ENCODE measurements around the gene LRRK1.

The LRRK1 gene

GRCh38 chr15:100929641-100930042 lies 10.5 kb downstream of the LRRK1 start:
- FAIRE-seq = no peak
- no peak for DNase-seq (ENCODE audit: insufficient read length)
- TF ChIP-seq TAF1 (IDR thresholded peaks at IDR 0.05; ENCODE audit: borderline replicate concordance, low read depth, low read length) (no peak), POLR2A (IDR thresholded peaks at IDR 0.05; ENCODE audit: low read depth, low read length) (no peak), POLR2AphosphoS5 (IDR thresholded peaks at IDR 0.05; ENCODE audit: low read depth, low read length) (no peak)

GRCh38 chr15:100930306-100930848 lies 11.2 kb downstream of the LRRK1 start:
- TF ChIP-seq TAF1 (IDR thresholded peaks at IDR 0.05; ENCODE audit: borderline replicate concordance, low read depth, low read length) (no peak), POLR2AphosphoS5 (IDR thresholded peaks at IDR 0.05; ENCODE audit: low read depth, low read length) (no peak), POLR2A (IDR thresholded peaks at IDR 0.05; ENCODE audit: low read depth, low read length) (no peak)
- FAIRE-seq = no peak

GRCh38 chr15:100931143-100931890 lies 12.2 kb downstream of the LRRK1 start:
- no peak for DNase-seq (ENCODE audit: insufficient read length)
- peak; percentile 70 for FAIRE-seq
- TF ChIP-seq POLR2A (IDR thresholded peaks at IDR 0.05; ENCODE audit: low read depth, low read length) (no peak), TAF1 (IDR thresholded peaks at IDR 0.05; ENCODE audit: borderline replicate concordance, low read depth, low read length) (no peak), POLR2AphosphoS5 (IDR thresholded peaks at IDR 0.05; ENCODE audit: low read depth, low read length) (no peak)

More at GRCh38 chr15:100930306-100930848, 11.2 kb downstream of the LRRK1 start:
- DNase-seq (ENCODE audit: insufficient read length) = no peak

GRCh38 chr15:100932676-100933348 lies 13.7 kb downstream of the LRRK1 start:
- DNase-seq (ENCODE audit: insufficient read length) (no peak), FAIRE-seq (no peak)
- TF ChIP-seq TAF1 (IDR thresholded peaks at IDR 0.05; ENCODE audit: borderline replicate concordance, low read depth, low read length) (no peak), POLR2AphosphoS5 (IDR thresholded peaks at IDR 0.05; ENCODE audit: low read depth, low read length) (no peak), POLR2A (IDR thresholded peaks at IDR 0.05; ENCODE audit: low read depth, low read length) (no peak)

GRCh38 chr15:100934166-100934565 lies 15.0 kb downstream of the LRRK1 start:
- DNase-seq (ENCODE audit: insufficient read length) (no peak), FAIRE-seq (no peak)

GRCh38 chr15:100934726-100935125 lies 15.6 kb downstream of the LRRK1 start:
- DNase-seq (ENCODE audit: insufficient read length) (no peak), FAIRE-seq (peak; percentile 27)
- TF ChIP-seq POLR2AphosphoS5 (IDR thresholded peaks at IDR 0.05; ENCODE audit: low read depth, low read length) (no peak), TAF1 (IDR thresholded peaks at IDR 0.05; ENCODE audit: borderline replicate concordance, low read depth, low read length) (no peak), POLR2A (IDR thresholded peaks at IDR 0.05; ENCODE audit: low read depth, low read length) (no peak)

More at GRCh38 chr15:100934166-100934565, 15.0 kb downstream of the LRRK1 start:
- no peak for TF ChIP-seq POLR2A (IDR thresholded peaks at IDR 0.05; ENCODE audit: low read depth, low read length)
- no peak for TF ChIP-seq TAF1 (IDR thresholded peaks at IDR 0.05; ENCODE audit: borderline replicate concordance, low read depth, low read length)
- no peak for TF ChIP-seq POLR2AphosphoS5 (IDR thresholded peaks at IDR 0.05; ENCODE audit: low read depth, low read length)

GRCh38 chr15:100937171-100937570 lies 18.0 kb downstream of the LRRK1 start:
- FAIRE-seq = no peak
- no peak for DNase-seq (ENCODE audit: insufficient read length)
- TF ChIP-seq POLR2A (IDR thresholded peaks at IDR 0.05; ENCODE audit: low read depth, low read length) = no peak
- TF ChIP-seq TAF1 (IDR thresholded peaks at IDR 0.05; ENCODE audit: borderline replicate concordance, low read depth, low read length) = no peak
- no peak for TF ChIP-seq POLR2AphosphoS5 (IDR thresholded peaks at IDR 0.05; ENCODE audit: low read depth, low read length)

- DNase-seq (ENCODE audit: insufficient read length) = no peak
- no peak for FAIRE-seq
- TF ChIP-seq POLR2AphosphoS5 (IDR thresholded peaks at IDR 0.05; ENCODE audit: low read depth, low read length) (no peak), POLR2A (IDR thresholded peaks at IDR 0.05; ENCODE audit: low read depth, low read length) (no peak), TAF1 (IDR thresholded peaks at IDR 0.05; ENCODE audit: borderline replicate concordance, low read depth, low read length) (no peak)
Observed at GRCh38 chr15:100939791-100940190, 20.6 kb downstream of the LRRK1 start.

- no peak for DNase-seq (ENCODE audit: insufficient read length)
- no peak for TF ChIP-seq TAF1 (IDR thresholded peaks at IDR 0.05; ENCODE audit: borderline replicate concordance, low read depth, low read length)
- no peak for TF ChIP-seq POLR2A (IDR thresholded peaks at IDR 0.05; ENCODE audit: low read depth, low read length)
- no peak for TF ChIP-seq POLR2AphosphoS5 (IDR thresholded peaks at IDR 0.05; ENCODE audit: low read depth, low read length)
- peak; percentile 89 for FAIRE-seq
Observed at GRCh38 chr15:100940767-100941379, 21.7 kb downstream of the LRRK1 start.

- FAIRE-seq (peak; percentile 90), DNase-seq (ENCODE audit: insufficient read length) (no peak)
- TF ChIP-seq POLR2A (IDR thresholded peaks at IDR 0.05; ENCODE audit: low read depth, low read length) (no peak; the same call in 1 of the 2 replicates), POLR2AphosphoS5 (IDR thresholded peaks at IDR 0.05; ENCODE audit: low read depth, low read length) (no peak; the same call in 1 of the 2 replicates), TAF1 (IDR thresholded peaks at IDR 0.05; ENCODE audit: borderline replicate concordance, low read depth, low read length) (no peak)
Observed at GRCh38 chr15:100941536-100941935, 22.4 kb downstream of the LRRK1 start.
